Amygdala (tissue), 56 donors: ENCODE results near the gene NRG3.

Experiments
- DNase-seq, 56 donors: peaks; one replicate each; lab custom pipeline; 2025; lab: John Stamatoyannopoulos, UW

NRG3 gene

DNA sequence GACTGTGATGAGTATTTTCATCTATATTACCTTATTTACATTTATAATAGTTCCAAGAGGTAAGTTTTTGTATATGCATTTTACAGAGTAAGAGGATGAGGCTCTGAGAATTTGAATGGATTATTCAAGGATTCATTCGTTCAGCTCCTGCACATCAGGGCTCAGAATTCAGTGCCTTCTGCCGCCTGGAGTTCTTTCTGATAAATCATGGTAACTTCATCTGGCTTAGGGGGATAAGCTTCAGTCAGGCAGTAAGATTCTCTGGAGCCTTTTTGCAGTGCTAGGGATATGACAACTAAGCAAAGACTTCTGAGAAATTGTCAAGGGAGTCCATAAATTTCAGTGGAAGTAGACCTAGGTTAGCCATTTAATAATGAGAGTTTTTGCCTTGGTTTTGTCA lies 668.6 kb downstream of the NRG3 start:
- no peak for DNase-seq

- no peak for DNase-seq
Measured at GRCh38 chr10:82544377-82544776, 669.4 kb downstream of the NRG3 start.

DNA sequence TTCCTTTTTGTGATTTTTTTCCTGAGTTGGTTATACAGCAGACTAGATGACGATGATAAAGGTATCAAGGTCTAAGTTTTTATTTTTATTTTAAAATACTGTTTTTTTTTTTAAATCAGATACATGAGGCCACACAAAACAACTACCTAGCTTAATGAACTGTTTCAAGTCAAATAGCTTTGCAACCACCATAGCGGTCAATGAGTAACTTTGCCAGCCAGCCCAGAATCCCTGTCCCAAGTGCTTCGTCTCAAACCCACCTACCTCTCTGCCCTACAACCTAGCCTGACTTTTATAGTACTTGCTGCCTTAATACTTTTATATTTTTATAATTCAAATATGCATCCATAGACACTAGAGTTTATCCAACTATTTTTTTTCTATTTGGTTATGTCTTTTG lies 676.5 kb downstream of the NRG3 start:
- no peak for DNase-seq

DNA sequence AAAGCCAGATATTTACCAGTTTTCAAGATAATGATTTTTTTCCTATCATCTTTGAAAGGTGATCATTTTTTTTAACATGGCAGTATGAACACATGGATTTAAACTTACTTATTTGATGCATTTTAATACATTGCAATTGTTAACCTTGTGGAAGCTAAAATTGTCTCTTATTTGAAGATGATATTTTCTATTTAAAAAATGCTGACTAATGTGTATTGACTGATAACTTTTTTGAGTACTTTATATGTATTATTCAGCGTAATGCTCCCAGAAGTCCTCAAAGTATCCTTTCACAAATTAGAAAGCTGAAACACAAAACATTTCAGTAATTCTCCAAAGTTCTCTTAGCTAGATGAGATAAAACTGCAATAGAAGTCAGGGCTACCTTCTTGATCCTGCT lies 677.3 kb downstream of the NRG3 start:
- no peak for DNase-seq

- no peak for DNase-seq
Measured at GRCh38 chr10:82554381-82554780, 679.4 kb downstream of the NRG3 start.

DNA sequence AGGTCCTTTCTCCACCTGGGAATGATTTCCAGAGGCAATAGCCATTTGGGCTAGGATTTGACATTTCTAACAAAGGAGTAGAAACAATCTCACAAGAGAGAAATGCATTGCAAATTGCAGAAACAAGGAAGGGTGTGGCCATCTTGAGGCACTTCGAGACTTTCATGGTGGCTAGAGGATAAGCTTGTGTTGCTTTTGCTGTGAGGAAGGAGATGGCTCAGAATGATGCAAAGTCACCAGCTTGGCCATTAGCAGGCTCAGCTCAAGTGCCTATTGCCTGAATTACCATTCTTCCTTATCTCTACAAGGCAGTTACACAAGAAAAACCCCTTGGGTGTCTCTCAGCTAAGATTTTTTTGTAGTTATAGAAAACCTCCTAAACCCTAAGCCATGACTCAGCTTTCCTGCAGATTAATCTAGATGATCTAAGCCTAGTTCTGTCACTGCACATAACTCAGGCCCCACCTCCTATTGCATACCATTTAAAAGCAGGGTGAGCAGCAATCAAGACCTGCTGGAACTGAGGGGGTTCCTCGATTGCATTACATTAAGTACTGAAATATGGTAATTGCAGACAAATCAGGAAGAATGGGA lies 683.1 kb downstream of the NRG3 start:
- DNase-seq: no peak

- no peak for DNase-seq
Measured at GRCh38 chr10:82564353-82565196, 689.6 kb downstream of the NRG3 start.

- no peak for DNase-seq
Measured at GRCh38 chr10:82565197-82565575, 690.2 kb downstream of the NRG3 start.

DNA sequence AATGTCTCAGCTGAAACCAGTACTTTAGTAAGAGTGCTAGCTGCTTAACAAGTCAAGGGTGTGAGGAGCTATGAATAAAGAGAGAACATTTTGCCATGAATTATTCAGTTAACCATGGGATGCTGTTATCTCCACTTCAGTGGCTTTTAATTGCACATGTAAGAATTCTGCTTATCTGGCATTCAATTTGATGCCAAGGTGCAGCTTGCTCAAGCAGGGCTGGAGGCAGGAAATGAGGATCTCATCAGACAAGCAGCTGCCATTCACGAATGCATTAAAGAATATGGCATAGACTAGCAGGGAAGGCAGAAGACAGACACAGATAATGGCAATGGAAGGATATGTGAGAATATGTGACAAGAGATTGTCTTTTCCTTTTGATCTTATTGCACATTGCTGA lies 697.8 kb downstream of the NRG3 start:
- no peak for DNase-seq

GRCh38 chr10:82574081-82574480 lies 699.1 kb downstream of the NRG3 start:
- no peak for DNase-seq

GRCh38 chr10:82575318-82575717 lies 700.3 kb downstream of the NRG3 start:
- no peak for DNase-seq

DNA sequence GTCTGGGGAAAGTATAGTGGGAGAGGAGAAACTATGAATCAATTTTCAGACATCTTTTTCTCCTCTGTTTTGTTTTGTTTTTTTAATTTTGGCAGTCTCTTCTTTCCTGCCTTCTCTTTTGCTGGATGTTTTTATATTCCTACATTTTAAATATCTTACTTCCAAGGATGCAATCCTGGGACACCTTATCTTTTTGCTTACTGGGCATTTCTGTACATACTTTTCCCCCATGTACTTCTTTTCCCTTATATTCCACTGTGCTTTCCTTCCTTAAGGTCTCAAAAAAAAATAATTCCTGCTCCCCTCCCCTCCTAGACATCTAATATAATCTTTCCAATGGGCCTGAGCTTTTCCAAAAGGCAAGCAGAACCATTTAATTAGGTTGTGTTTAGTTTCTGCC lies 701.1 kb downstream of the NRG3 start:
- no peak for DNase-seq

- DNase-seq: no peak
Measured at GRCh38 chr10:82581940-82582339, 706.9 kb downstream of the NRG3 start.

DNA sequence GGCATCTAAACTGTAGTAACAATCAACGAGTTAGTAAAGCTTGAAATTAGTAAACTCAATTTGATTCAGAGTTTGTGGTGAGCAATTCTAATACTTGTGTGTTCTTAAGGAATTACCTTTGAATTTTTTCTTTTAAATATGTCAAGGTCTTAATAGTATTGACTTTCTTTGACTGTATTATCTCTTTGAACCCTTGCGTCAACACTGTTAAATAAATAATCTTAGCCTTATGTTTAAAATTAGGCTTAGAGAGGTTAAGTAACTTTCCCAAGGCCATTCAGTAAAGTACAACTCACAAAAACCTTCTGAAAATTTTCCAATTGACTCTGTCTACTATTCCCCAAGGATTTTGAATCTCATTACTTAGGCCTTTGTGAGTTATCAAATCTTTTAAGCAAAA lies 716.4 kb downstream of the NRG3 start:
- no peak for DNase-seq

GRCh38 chr10:82597840-82598239 lies 722.8 kb downstream of the NRG3 start:
- DNase-seq: no peak

DNA sequence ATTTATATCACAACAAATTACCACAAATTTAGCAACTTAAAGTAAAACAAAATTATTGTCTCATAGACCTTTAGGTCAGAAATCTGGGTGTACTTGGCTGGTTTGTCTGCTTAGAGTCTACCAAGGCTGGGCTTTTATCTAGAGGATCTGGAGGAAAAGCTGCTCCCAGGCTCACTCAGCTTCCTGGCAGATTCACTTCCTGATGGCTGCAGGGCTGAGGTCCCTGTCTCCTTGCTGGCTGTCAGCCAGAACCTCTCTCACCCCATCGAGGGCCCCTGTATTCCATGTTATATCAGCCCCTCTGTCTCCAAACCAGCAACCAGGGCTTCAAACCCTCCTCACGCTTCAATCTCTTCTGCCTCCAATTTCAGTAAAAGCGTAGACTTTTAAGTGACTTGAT lies 734.9 kb downstream of the NRG3 start:
- no peak for DNase-seq

DNA sequence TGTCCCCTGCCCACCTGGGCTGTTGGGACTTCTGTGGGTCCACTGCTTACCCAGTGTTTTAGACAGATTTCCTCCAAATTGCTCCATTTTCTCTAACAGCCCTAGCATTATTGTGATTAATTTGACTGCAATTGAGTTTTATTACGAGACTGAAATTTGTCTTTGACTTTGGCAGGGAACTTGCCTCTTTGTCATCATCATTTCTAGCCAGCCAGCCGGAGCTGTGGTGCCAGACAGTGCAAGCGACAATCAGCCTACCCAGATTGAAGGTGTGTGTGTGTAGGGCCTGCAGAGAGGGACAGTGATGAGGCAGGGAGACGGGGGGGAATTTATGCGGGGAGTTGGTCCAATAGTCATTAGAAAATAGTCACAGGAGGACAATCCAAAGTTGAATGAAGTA lies 743.0 kb downstream of the NRG3 start:
- no peak for DNase-seq

DNA sequence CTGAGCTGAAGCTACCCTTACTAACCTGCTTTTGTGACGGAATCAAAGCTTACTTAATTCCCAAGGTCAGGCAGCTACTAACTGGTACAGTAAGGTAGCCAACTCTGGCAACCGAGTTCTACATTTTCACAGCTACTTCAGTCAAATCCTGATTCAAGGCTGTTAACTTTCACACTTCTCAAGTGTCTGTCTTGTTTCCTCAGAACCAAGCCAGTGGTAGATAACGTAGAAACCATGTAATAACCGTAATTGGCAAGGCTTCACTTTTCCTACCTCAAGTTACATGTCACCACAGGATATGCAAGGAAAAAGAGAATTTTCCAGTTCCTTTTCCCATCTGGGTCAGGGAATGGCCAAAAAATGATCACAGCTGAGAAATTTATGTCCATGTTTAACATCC lies 746.7 kb downstream of the NRG3 start:
- DNase-seq: no peak

DNA sequence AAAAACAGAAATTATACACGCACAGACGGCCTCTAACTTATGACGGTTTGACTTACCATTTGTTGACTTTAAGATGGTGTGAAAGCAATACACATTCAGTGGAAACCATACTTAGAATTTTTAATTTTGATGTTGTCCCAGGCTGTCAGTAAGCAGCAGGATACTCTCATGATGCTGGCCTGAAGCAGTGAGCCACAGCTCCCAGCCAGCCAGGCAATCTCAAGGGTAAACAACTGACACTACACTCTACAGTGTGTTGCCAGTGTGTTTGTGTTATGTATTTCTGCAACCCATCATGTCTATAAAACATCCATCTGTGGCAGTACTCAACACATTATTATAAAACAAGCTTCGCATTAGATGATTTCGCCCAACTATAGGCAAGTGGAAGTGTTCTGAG lies 747.5 kb downstream of the NRG3 start:
- DNase-seq: no peak

- DNase-seq: no peak
Measured at GRCh38 chr10:82625512-82626189, 750.7 kb downstream of the NRG3 start.

- no peak for DNase-seq
Measured at GRCh38 chr10:82628373-82628772, 753.4 kb downstream of the NRG3 start.

- no peak for DNase-seq
Measured at GRCh38 chr10:82643076-82643475, 768.1 kb downstream of the NRG3 start.
